ENCODE measurements around the gene ITK.

Gene ITK

DNA sequence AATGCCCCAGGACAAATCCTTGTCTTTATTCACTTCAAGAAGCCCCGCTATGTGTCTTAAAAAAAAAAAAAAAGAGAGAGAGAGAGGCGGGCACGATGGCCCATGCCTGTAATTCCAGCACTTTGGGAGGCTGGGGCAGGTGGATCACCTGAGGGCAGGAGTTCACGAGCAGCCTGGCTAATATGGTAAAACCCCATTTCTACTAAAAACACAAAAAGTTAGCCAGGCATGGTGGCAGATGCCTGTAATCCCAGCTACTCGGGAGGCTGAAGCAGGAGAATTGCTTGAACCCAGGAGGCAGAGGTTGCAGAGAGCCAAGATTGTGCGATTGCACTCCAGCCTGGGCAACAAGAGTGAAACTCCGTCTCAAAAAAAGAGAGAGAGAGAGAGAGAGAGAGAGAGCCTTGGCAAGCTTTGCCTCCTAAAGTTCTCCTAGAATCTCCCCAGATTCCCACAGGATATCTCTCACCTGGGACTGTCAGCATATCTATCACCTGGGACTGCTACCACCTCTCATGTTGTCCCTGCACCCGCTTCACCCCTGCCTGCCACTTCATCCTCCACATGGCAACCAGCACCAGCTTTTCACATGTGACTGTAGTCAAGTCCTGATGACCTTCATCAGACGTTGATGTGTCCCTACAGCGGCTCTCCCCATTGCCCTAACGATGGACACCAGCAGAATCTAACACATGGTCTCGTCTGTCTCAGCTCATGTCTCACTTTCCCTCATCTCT is 5.8 kb downstream of the ITK start:
- FAIRE-seq (no peak), DNase-seq (ENCODE audit: insufficient read length, low spot score) (no peak)
- TF ChIP-seq PAX5 (IDR thresholded peaks at IDR 0.05; ENCODE audit: insufficient read depth, low read length, severe bottlenecking) (no peak), SPI1 (IDR thresholded peaks at IDR 0.05; ENCODE audit: low read depth, low read length) (no peak), POLR2AphosphoS5 (IDR thresholded peaks at IDR 0.05; ENCODE audit: low read depth, low read length) (no peak), POLR2A (IDR thresholded peaks at IDR 0.05; ENCODE audit: low read depth, low read length) (no peak), POU2F2 (IDR thresholded peaks at IDR 0.05; ENCODE audit: low read depth, low read length) (no peak)

DNA sequence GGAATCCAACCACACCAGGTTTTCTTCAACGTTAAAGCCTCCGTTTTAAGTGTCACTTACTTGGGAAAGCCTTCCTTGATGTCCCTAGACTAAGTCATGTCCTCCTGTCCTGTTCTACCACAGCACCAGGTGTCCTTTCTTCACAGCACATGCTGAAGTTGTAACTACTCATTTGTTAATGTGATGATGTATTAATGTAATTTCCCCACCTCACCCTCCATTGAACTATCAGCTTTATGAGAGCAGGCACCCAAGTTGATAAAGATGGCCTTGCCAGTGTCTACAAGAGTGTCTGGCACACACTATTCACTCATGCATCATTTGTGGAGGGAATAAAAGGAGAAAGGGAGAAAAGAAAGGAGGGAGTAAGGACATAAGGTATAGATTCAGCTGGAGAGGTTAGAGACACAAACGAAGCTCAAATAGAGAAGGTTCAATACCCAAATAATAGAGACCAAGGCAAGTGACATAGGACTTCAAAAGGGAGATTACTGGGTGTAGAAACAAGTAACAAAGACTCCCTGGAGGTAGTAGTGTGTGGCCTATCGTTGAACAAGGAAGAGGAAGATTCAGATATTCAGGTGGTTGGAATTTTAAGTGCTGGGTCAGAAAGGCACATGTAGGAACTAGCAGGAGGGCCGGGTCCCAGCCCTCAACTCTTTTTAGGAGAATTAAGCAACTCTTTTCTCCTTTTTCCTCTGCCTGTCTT is 6.6 kb downstream of the ITK start:
- peak; percentile 28 for FAIRE-seq

DNA sequence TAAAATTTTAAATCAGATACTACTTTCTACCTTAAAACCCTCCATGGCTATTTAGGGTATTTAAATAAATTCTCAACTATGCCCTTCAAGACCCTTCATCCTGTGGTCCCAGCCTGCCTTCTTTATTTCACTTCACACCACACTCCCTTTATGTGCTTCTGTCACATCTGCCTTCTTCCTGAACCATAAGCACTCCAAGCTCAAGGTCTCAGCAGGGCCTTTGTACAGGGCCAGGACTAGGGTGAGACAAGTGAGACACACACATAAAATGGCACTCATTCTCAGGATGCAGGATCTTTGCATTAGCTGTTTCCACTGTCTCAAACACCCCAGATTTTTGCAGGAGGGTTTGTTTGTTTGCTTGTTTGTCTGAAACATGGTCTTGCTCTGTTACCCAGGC is 7.6 kb downstream of the ITK start:
- TF ChIP-seq POLR2A (IDR thresholded peaks at IDR 0.05; ENCODE audit: low read depth, low read length) (no peak), POU2F2 (IDR thresholded peaks at IDR 0.05; ENCODE audit: low read depth, low read length) (no peak), PAX5 (IDR thresholded peaks at IDR 0.05; ENCODE audit: insufficient read depth, low read length, severe bottlenecking) (no peak), POLR2AphosphoS5 (IDR thresholded peaks at IDR 0.05; ENCODE audit: low read depth, low read length) (no peak), TAF1 (IDR thresholded peaks at IDR 0.05; ENCODE audit: low read depth, low read length) (no peak), SPI1 (IDR thresholded peaks at IDR 0.05; ENCODE audit: low read depth, low read length) (no peak)
- no peak for DNase-seq (ENCODE audit: insufficient read length, low spot score)
- no peak for FAIRE-seq

More for the DNA sequence above, 6.6 kb downstream of the ITK start:
- no peak for DNase-seq (ENCODE audit: insufficient read length, low spot score)
- no peak for TF ChIP-seq TAF1 (IDR thresholded peaks at IDR 0.05; ENCODE audit: low read depth, low read length)
- no peak for TF ChIP-seq SPI1 (IDR thresholded peaks at IDR 0.05; ENCODE audit: low read depth, low read length)
- TF ChIP-seq PAX5 (IDR thresholded peaks at IDR 0.05; ENCODE audit: insufficient read depth, low read length, severe bottlenecking): no peak
- no peak for TF ChIP-seq POLR2A (IDR thresholded peaks at IDR 0.05; ENCODE audit: low read depth, low read length)
- no peak for TF ChIP-seq POLR2AphosphoS5 (IDR thresholded peaks at IDR 0.05; ENCODE audit: low read depth, low read length)
- no peak for TF ChIP-seq POU2F2 (IDR thresholded peaks at IDR 0.05; ENCODE audit: low read depth, low read length)

DNA sequence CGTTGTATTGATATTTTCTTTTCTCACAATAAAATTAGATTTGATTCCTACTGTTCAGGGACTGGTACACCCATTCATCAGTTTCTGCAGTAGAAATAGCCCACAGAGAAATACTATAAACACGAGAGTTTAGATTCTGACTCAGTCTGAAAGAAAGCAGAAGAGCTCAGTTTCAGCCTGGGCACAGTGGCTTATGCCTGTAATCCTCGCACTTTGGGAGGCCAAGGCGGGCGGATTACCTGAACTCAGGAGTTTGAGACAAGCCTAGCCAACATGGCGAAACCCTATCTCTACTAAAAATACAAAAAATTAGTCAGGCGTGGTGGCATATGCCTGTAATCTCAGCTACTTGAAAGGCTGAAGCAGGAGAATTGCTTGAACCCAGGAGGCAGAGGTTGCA is 8.6 kb downstream of the ITK start:
- no peak for TF ChIP-seq POU2F2 (IDR thresholded peaks at IDR 0.05; ENCODE audit: low read depth, low read length)
- no peak for TF ChIP-seq POLR2A (IDR thresholded peaks at IDR 0.05; ENCODE audit: low read depth, low read length)
- TF ChIP-seq PAX5 (IDR thresholded peaks at IDR 0.05; ENCODE audit: insufficient read depth, low read length, severe bottlenecking): no peak
- TF ChIP-seq POLR2AphosphoS5 (IDR thresholded peaks at IDR 0.05; ENCODE audit: low read depth, low read length): no peak
- TF ChIP-seq TAF1 (IDR thresholded peaks at IDR 0.05; ENCODE audit: low read depth, low read length): no peak
- TF ChIP-seq SPI1 (IDR thresholded peaks at IDR 0.05; ENCODE audit: low read depth, low read length): peak; percentile 23; the same call in 1 of the 2 replicates
- DNase-seq (ENCODE audit: insufficient read length, low spot score) (no peak), FAIRE-seq (no peak)

DNA sequence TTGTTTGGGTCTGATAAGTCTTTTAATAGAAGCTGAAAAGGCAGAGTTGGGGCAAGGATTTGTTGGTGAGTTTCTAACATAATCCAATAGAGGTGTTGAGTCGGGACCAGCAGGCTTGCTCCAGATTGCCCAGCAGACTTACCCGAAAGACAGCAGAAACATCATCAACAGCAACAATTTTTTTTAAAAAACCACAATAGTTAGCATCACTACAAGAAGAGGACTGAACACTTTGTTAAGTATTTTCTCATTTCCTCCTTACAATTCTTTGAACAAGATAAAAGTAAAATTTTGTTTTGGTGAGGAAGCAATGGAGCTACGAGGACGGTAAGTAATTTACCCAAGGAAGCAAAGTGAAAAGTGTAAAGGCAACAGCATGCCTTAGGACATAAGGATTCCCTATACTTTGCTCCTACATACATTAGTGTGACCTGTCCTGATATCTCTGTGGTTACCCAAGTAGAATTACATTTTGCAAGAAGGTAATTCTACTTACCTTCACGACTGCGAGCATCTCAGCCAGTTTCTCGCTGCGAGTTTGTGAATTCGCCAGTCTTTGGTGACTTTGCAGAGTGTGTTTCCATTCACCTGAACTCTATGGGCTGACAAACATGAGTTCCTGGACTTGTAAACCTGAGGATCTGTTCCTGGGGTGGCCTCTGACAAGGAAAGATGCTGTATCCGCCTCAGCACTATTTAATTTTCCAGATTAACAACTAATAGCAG is 13.2 kb downstream of the ITK start:
- DNase-seq (ENCODE audit: insufficient read length, low spot score) (no peak), FAIRE-seq (peak; percentile 13)
- TF ChIP-seq PAX5 (IDR thresholded peaks at IDR 0.05; ENCODE audit: insufficient read depth, low read length, severe bottlenecking) (no peak), SPI1 (IDR thresholded peaks at IDR 0.05; ENCODE audit: low read depth, low read length) (no peak), TAF1 (IDR thresholded peaks at IDR 0.05; ENCODE audit: low read depth, low read length) (no peak), POLR2AphosphoS5 (IDR thresholded peaks at IDR 0.05; ENCODE audit: low read depth, low read length) (no peak), POU2F2 (IDR thresholded peaks at IDR 0.05; ENCODE audit: low read depth, low read length) (no peak)

DNA sequence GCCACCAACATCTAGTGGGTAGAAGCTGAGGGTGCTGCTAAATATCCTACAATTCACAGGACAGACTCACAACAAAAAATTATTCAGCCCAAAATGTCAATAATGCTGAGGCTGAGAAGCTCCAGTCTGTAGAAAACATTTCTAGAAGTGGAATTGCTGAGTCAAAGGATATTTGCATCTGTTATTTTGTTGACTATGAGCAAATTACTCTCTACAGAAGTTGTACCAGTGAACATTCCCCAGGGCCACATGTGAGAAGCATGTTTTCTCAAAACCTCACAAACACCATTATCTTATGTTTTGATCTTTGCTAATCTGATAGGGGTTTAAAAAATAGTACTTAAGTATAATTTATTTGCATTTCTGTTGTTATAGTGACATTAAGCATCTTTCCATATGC is 15.4 kb downstream of the ITK start:
- TF ChIP-seq TAF1 (IDR thresholded peaks at IDR 0.05; ENCODE audit: low read depth, low read length): no peak
- TF ChIP-seq SPI1 (IDR thresholded peaks at IDR 0.05; ENCODE audit: low read depth, low read length): no peak
- no peak for TF ChIP-seq POU2F2 (IDR thresholded peaks at IDR 0.05; ENCODE audit: low read depth, low read length)
- no peak for TF ChIP-seq POLR2AphosphoS5 (IDR thresholded peaks at IDR 0.05; ENCODE audit: low read depth, low read length)
- no peak for TF ChIP-seq PAX5 (IDR thresholded peaks at IDR 0.05; ENCODE audit: insufficient read depth, low read length, severe bottlenecking)
- TF ChIP-seq POLR2A (IDR thresholded peaks at IDR 0.05; ENCODE audit: low read depth, low read length): no peak
- FAIRE-seq: no peak
- DNase-seq (ENCODE audit: insufficient read length, low spot score): no peak

DNA sequence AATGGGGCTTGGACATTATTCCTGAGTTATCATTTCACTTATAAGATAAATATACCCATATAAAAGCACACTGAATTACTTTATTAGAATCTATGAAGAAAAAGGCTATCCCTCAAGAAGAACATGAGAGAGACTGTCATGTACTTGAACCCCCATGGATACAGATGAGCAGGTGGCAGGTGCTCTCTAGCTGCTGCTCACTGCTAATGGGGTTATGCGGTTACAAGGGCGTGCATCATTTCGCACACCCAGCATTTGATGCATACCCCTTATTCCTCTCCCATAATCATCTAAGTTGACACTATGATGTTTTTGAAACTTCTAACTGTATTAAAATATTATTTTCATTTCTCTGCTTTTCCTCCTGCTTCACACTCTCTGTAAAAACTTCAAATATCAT is 16.4 kb downstream of the ITK start:
- no peak for DNase-seq (ENCODE audit: insufficient read length, low spot score)
- TF ChIP-seq POU2F2 (IDR thresholded peaks at IDR 0.05; ENCODE audit: low read depth, low read length) (no peak), POLR2A (IDR thresholded peaks at IDR 0.05; ENCODE audit: low read depth, low read length) (no peak), PAX5 (IDR thresholded peaks at IDR 0.05; ENCODE audit: insufficient read depth, low read length, severe bottlenecking) (no peak)
- no peak for FAIRE-seq

DNA sequence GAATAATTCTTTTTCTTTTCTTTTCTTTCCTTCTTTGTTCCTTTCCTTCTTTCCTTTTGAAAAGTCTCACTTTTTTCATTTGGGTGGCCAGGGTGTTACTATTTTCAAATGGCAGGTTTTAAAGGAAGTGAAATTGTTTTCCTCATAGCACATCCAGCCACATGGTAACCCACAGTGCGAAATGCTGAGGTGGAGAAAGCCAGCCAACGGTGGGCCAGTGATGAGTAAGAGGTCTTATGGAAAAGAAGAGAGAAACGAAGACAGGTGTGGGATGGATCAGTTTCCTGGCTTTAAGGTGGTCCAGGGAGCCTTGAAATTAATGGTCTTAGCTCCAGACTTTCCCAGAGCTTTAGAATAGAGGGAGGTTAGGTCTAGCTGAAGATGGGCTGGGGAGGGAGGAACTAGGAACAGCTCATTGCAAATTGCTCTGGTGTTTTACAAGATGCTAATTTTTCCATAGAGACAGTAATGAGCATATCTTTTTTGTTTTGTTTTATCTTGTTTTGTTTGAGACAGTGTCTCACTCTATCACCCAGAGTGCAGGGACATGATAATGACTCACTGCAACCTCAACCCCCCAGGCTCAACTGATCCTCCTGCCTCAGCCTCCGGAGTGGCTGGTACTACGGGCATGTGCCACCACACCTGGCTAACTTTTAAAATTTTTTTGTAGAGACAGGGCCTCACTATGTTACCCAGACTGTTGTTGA is 17.8 kb downstream of the ITK start:
- TF ChIP-seq PAX5 (IDR thresholded peaks at IDR 0.05; ENCODE audit: insufficient read depth, low read length, severe bottlenecking) (no peak), POLR2AphosphoS5 (IDR thresholded peaks at IDR 0.05; ENCODE audit: low read depth, low read length) (no peak), SPI1 (IDR thresholded peaks at IDR 0.05; ENCODE audit: low read depth, low read length) (peak; percentile 35; the same call in 1 of the 2 replicates)
- FAIRE-seq (peak; percentile 43), DNase-seq (ENCODE audit: insufficient read length, low spot score) (no peak)

DNA sequence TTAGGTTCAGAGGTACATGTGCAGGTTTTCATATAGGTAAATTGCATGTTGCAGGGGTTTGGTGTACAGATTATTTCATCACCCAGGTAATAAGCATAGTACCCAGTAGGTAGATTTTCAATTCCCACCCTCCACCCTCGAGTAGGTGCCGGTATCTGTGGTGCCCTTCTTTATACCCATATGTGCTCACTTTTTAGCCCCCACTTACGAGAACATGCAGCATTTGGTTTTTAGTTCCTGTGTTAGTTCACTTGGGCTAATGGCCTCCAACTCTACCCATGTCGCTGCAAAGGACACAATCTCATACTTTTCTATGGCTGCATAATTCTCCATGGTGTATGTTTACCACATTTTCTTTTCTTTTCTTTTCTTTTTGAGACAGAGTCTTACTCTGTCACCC is 21.2 kb downstream of the ITK start:
- DNase-seq (ENCODE audit: insufficient read length, low spot score) (no peak), FAIRE-seq (no peak)
- no peak for TF ChIP-seq POLR2AphosphoS5 (IDR thresholded peaks at IDR 0.05; ENCODE audit: low read depth, low read length)
- no peak for TF ChIP-seq TAF1 (IDR thresholded peaks at IDR 0.05; ENCODE audit: low read depth, low read length)
- no peak for TF ChIP-seq POLR2A (IDR thresholded peaks at IDR 0.05; ENCODE audit: low read depth, low read length)
- no peak for TF ChIP-seq PAX5 (IDR thresholded peaks at IDR 0.05; ENCODE audit: insufficient read depth, low read length, severe bottlenecking)
- TF ChIP-seq SPI1 (IDR thresholded peaks at IDR 0.05; ENCODE audit: low read depth, low read length): no peak
- TF ChIP-seq POU2F2 (IDR thresholded peaks at IDR 0.05; ENCODE audit: low read depth, low read length): no peak
